ENCODE measurements around the gene HTT.

- TF ChIP-seq REST (IDR thresholded peaks at IDR 0.05; ENCODE audit: low read depth) (no peak), POLR2A (IDR thresholded peaks at IDR 0.05; ENCODE audit: borderline replicate concordance, extremely low read depth, insufficient read depth, insufficient read length) (no peak), EZH2 (IDR thresholded peaks at IDR 0.05) (no peak), CTCF (IDR thresholded peaks at IDR 0.05 in 2 of 3, conservative IDR thresholded peaks at IDR 0.05 in 1 of 3; ENCODE audit: borderline replicate concordance in 1 of 3, insufficient read depth in 1 of 3, low read depth in 2 of 3, low read length in 2 of 3) (no peak), YY1 (IDR thresholded peaks at IDR 0.05; ENCODE audit: extremely low read depth, insufficient replicate concordance, low read depth, low read length) (no peak), ATF3 (IDR thresholded peaks at IDR 0.05) (no peak), EGR1 (IDR thresholded peaks at IDR 0.05; ENCODE audit: low read depth) (no peak), ZBTB33 (IDR thresholded peaks at IDR 0.05; ENCODE audit: extremely low read depth, insufficient replicate concordance, low read length) (no peak)
These were observed 8.9 kb upstream of the HTT start for GRCh38 chr4:3065551-3065950.
